CD4-positive, alpha-beta T cell treated with Interferon alpha-2 for 1 hour (primary cell): ENCODE measurements around the gene ERLEC1.
"Not testable (repeated sequence)": the region's sequence is repeated elsewhere in the genome, so short reads cannot be mapped to it uniquely, and the experiment has no call there.

ENCODE experiments used
- DNase-seq, 2 donors: peaks; one replicate each; pipeline ENCODE4 v3.0.0-alpha.2; 2020 to 2022

The ERLEC1 gene

GRCh38 chr2:53840580-53840979 lies 53.7 kb downstream of the ERLEC1 start:
- no peak for DNase-seq

- DNase-seq = not testable (repeated sequence)
Observed at GRCh38 chr2:53841651-53842050, 54.8 kb downstream of the ERLEC1 start.

- no peak for DNase-seq
Observed at GRCh38 chr2:53842891-53843290, 56.0 kb downstream of the ERLEC1 start.

GRCh38 chr2:53843595-53843994 lies 56.8 kb downstream of the ERLEC1 start:
- no peak for DNase-seq

- DNase-seq = no peak
Observed at GRCh38 chr2:53848062-53848461, 61.2 kb downstream of the ERLEC1 start.

GRCh38 chr2:53851052-53851757 lies 64.4 kb downstream of the ERLEC1 start:
- DNase-seq = not testable (repeated sequence)

- DNase-seq = no peak
Observed at GRCh38 chr2:53852532-53852931, 65.7 kb downstream of the ERLEC1 start.

- no peak for DNase-seq
Observed at GRCh38 chr2:53854678-53855077, 67.8 kb downstream of the ERLEC1 start.

- no peak for DNase-seq
Observed at GRCh38 chr2:53856272-53856671, 69.4 kb downstream of the ERLEC1 start.

GRCh38 chr2:53859206-53860181 lies 72.7 kb downstream of the ERLEC1 start, which contains the start of gene GPR75:
Gene GPR75 (minus strand): TSS chr2:53859967. CDS start chr2:53854756, 5,211 bp downstream.
- DNase-seq = no peak

GRCh38 chr2:53861824-53862223 lies 75.0 kb downstream of the ERLEC1 start:
- DNase-seq = no peak

- no peak for DNase-seq
Observed at GRCh38 chr2:53863538-53864227, 76.8 kb downstream of the ERLEC1 start.

GRCh38 chr2:53865264-53865663 lies 78.4 kb downstream of the ERLEC1 start:
- DNase-seq = no peak

GRCh38 chr2:53865962-53866361 lies 79.1 kb downstream of the ERLEC1 start:
- DNase-seq = no peak

GRCh38 chr2:53867169-53867568 lies 80.3 kb downstream of the ERLEC1 start:
- no peak for DNase-seq

GRCh38 chr2:53867773-53868172 lies 80.9 kb downstream of the ERLEC1 start:
- DNase-seq = no peak
